HEK293 (cell line): ENCODE data around the gene VPS11.

Experiments
- CTCF ChIA-PET: fragments of 350-600 bp; formaldehyde crosslinking; extraction: SDS; loops from one replicate; lab custom pipeline; 2021; ENCODE audit warnings: antibody characterized with exemption; lab: Yijun Ruan, JAX
- POLR2A ChIA-PET: fragments of 300-600 bp; formaldehyde crosslinking; extraction: SDS; loops from one replicate; lab custom pipeline; 2020; ENCODE audit warnings: antibody characterized with exemption, inconsistent platforms; lab: Yijun Ruan, JAX
- H3K27ac ChIP-seq: fragments of 200-500 bp; sonication (Bioruptor generic); 2 replicates; pipeline ENCODE4 v1.5.1; 2014; ENCODE audit warnings: low read depth, low read length, control low read depth, inconsistent platforms; ENCODE audit errors: extremely low read depth
- H3K36me3 ChIP-seq, 2 experiments: fragments of 200-500 bp in 1 of 2; sonication (Bioruptor generic) in 1 of 2; 1 replicate in 1 of 2; 2 replicates in 1 of 2; pipeline ENCODE4 v1.5.1; 2014 to 2017; ENCODE audit warnings: inconsistent platforms in 2 of 2, low read length in 2 of 2; ENCODE audit not compliant: control insufficient read depth in 2 of 2, insufficient read depth in 1 of 2
- H3K4me1 ChIP-seq: fragments of 200-500 bp; sonication (Bioruptor generic); 2 replicates; pipeline ENCODE4 v1.5.1; 2014; ENCODE audit warnings: mild to moderate bottlenecking, low read length, inconsistent platforms; ENCODE audit not compliant: control insufficient read depth, insufficient read depth
- H3K4me3 ChIP-seq: 2 replicates; pipeline ENCODE4 v1.5.1; 2011; ENCODE audit warnings: low read depth, mild to moderate bottlenecking, control low read depth, low read length, moderate library complexity
- H3K9me3 ChIP-seq: fragments of 200-500 bp; sonication (Bioruptor generic); 2 replicates; pipeline ENCODE4 v1.5.1; 2014; ENCODE audit warnings: low read depth, low read length, inconsistent platforms; ENCODE audit not compliant: control insufficient read depth, insufficient read depth
- GLIS2 ChIP-seq: fragments of 450-650 bp; formaldehyde crosslinking; IDR thresholded peaks from 2 replicates; pipeline ENCODE4 v1.5.1; 2016; ENCODE audit warnings: missing biosample characterization, missing genetic modification characterization
- HOXD13 ChIP-seq: sonication (generic); formaldehyde crosslinking; IDR thresholded peaks from 2 replicates; pipeline ENCODE4 v1.8.0; 2022; ENCODE audit warnings: missing genetic modification reagents, borderline replicate concordance
- KLF16 ChIP-seq: fragments of 450-650 bp; formaldehyde crosslinking; IDR thresholded peaks from 2 replicates; pipeline ENCODE4 v1.5.1; 2017; ENCODE audit warnings: missing biosample characterization, missing genetic modification characterization
- KLF9 ChIP-seq: fragments of 450-650 bp; formaldehyde crosslinking; IDR thresholded peaks from 2 replicates; pipeline ENCODE4 v1.5.1; 2016; ENCODE audit warnings: missing biosample characterization, missing genetic modification characterization, low read depth
- OSR2 ChIP-seq: fragments of 450-650 bp; formaldehyde crosslinking; IDR thresholded peaks from 2 replicates; pipeline ENCODE4 v1.5.1; 2016; ENCODE audit warnings: missing biosample characterization, missing genetic modification characterization
- TCF7L2 ChIP-seq: IDR thresholded peaks from 2 replicates; pipeline ENCODE4 v1.6.1; 2011; ENCODE audit warnings: low read depth, mild to moderate bottlenecking, inconsistent platforms, low read length, moderate library complexity, borderline replicate concordance
- WT1 ChIP-seq: fragments of 450-650 bp; formaldehyde crosslinking; IDR thresholded peaks from 2 replicates; pipeline ENCODE4 v1.5.1; 2016; ENCODE audit warnings: missing biosample characterization, missing genetic modification characterization
- YY1 ChIP-seq: fragments of 450-650 bp; formaldehyde crosslinking; IDR thresholded peaks from 2 replicates; pipeline ENCODE4 v1.5.1; 2018; ENCODE audit warnings: missing biosample characterization, missing genetic modification characterization
- ZBTB48 ChIP-seq: fragments of 450-650 bp; formaldehyde crosslinking; IDR thresholded peaks from 2 replicates; pipeline ENCODE4 v1.5.1; 2016; ENCODE audit warnings: missing biosample characterization, missing genetic modification characterization
- ZEB2 ChIP-seq: fragments of 450-650 bp; formaldehyde crosslinking; IDR thresholded peaks from 2 replicates; pipeline ENCODE4 v1.5.1; 2016; ENCODE audit warnings: missing biosample characterization, missing genetic modification characterization
- ZFHX2 ChIP-seq: fragments of 450-650 bp; formaldehyde crosslinking; conservative IDR thresholded peaks from 2 replicates; pipeline ENCODE4 v1.5.1; 2016; ENCODE audit warnings: missing biosample characterization, missing genetic modification characterization
- ZNF169 ChIP-seq: fragments of 450-650 bp; formaldehyde crosslinking; IDR thresholded peaks from 2 replicates; pipeline ENCODE4 v1.5.1; 2016; ENCODE audit warnings: missing biosample characterization, missing genetic modification characterization
- ZNF2 ChIP-seq: fragments of 450-650 bp; formaldehyde crosslinking; IDR thresholded peaks from 2 replicates; pipeline ENCODE4 v1.5.1; 2016; ENCODE audit warnings: missing biosample characterization, missing genetic modification characterization
- ZNF24 ChIP-seq: fragments of 450-650 bp; formaldehyde crosslinking; IDR thresholded peaks from 2 replicates; pipeline ENCODE4 v1.5.1; 2016; ENCODE audit warnings: missing biosample characterization, missing genetic modification characterization
- ZNF266 ChIP-seq: fragments of 450-650 bp; formaldehyde crosslinking; IDR thresholded peaks from 2 replicates; pipeline ENCODE4 v1.5.1; 2016; ENCODE audit warnings: missing biosample characterization, missing genetic modification characterization, low read depth
- ZNF324 ChIP-seq: fragments of 450-650 bp; formaldehyde crosslinking; IDR thresholded peaks from 2 replicates; pipeline ENCODE4 v1.5.1; 2016; ENCODE audit warnings: missing biosample characterization, missing genetic modification characterization
- ZNF404 ChIP-seq: fragments of 450-650 bp; formaldehyde crosslinking; IDR thresholded peaks from 2 replicates; pipeline ENCODE4 v1.5.1; 2017; ENCODE audit warnings: missing biosample characterization, missing genetic modification characterization
- ZNF416 ChIP-seq: fragments of 450-650 bp; formaldehyde crosslinking; IDR thresholded peaks from 2 replicates; pipeline ENCODE4 v1.5.1; 2016; ENCODE audit warnings: missing biosample characterization, missing genetic modification characterization
- ZNF433 ChIP-seq: fragments of 450-650 bp; formaldehyde crosslinking; IDR thresholded peaks from 2 replicates; pipeline ENCODE4 v1.5.1; 2016; ENCODE audit warnings: missing biosample characterization, missing genetic modification characterization, low read depth
- ZNF510 ChIP-seq: fragments of 450-650 bp; formaldehyde crosslinking; IDR thresholded peaks from 2 replicates; pipeline ENCODE4 v1.5.1; 2018; ENCODE audit warnings: mild to moderate bottlenecking, missing genetic modification characterization, missing biosample characterization; ENCODE audit not compliant: insufficient replicate concordance
- ZNF530 ChIP-seq: fragments of 450-650 bp; formaldehyde crosslinking; IDR thresholded peaks from 2 replicates; pipeline ENCODE4 v1.5.1; 2016; ENCODE audit warnings: low read depth, missing biosample characterization, missing genetic modification characterization
- ZNF544 ChIP-seq: fragments of 450-650 bp; formaldehyde crosslinking; IDR thresholded peaks from 2 replicates; pipeline ENCODE4 v1.5.0; 2017; ENCODE audit warnings: missing biosample characterization, missing genetic modification characterization
- ZNF624 ChIP-seq: fragments of 450-650 bp; formaldehyde crosslinking; IDR thresholded peaks from 2 replicates; pipeline ENCODE4 v1.5.1; 2017; ENCODE audit warnings: missing biosample characterization, missing genetic modification characterization
- ZNF639 ChIP-seq: fragments of 450-650 bp; formaldehyde crosslinking; IDR thresholded peaks from 2 replicates; pipeline ENCODE4 v1.5.1; 2016; ENCODE audit warnings: missing biosample characterization, missing genetic modification characterization
- ZNF692 ChIP-seq: fragments of 450-650 bp; formaldehyde crosslinking; IDR thresholded peaks from 2 replicates; pipeline ENCODE4 v1.5.1; 2016; ENCODE audit warnings: missing biosample characterization, missing genetic modification characterization
- ZNF843 ChIP-seq: fragments of 450-650 bp; formaldehyde crosslinking; IDR thresholded peaks from 2 replicates; pipeline ENCODE4 v1.5.1; 2016; ENCODE audit warnings: missing biosample characterization, missing genetic modification characterization
- TF ChIP-seq, protein P1 (sequence below): fragments of 450-650 bp; formaldehyde crosslinking; conservative IDR thresholded peaks from 2 replicates; pipeline ENCODE4 v1.5.1; 2016; ENCODE audit warnings: low read depth, missing biosample characterization, missing genetic modification characterization
- TF ChIP-seq, protein P2 (sequence below): fragments of 450-650 bp; formaldehyde crosslinking; IDR thresholded peaks from 2 replicates; pipeline ENCODE4 v1.5.0; 2017; ENCODE audit warnings: missing biosample characterization, missing genetic modification characterization, borderline replicate concordance

VPS11 gene

GRCh38 chr11:119085437-119085847 is 17.8 kb downstream of the VPS11 start (continued):
- TF ChIP-seq ZNF639 (tag by site-specific recombination) (no peak), ZNF24 (tag by site-specific recombination) (no peak), ZBTB48 (no peak), ZNF404 (tag by site-specific recombination) (no peak), ZNF544 (tag by site-specific recombination) (no peak), ZNF510 (no peak), GLIS2 (tag by site-specific recombination) (no peak), YY1 (tag by site-specific recombination) (no peak), TCF7L2 (no peak), ZNF324 (tag by site-specific recombination) (no peak), ZEB2 (tag by site-specific recombination) (no peak), OSR2 (tag by site-specific recombination) (no peak), ZNF416 (no peak), ZNF433 (no peak), ZNF530 (tag by site-specific recombination) (no peak)

- Histone ChIP-seq H3K27ac (no peak overlapping the region), H3K4me1 (0 out of 2 replicates have a peak, but pooled peaks cover 3% of the 10 kb centered on the region), H3K9me3 (no peaks in the 10 kb centered on the region), H3K36me3 (peaks cover 0 to 43% of the 10 kb centered on the region in 2 experiments; a peak in 1 of 3 replicates), H3K4me3 (no peak overlapping the region)
- TF ChIP-seq ZNF266 (tag by site-specific recombination) (no peak), ZNF169 (tag by site-specific recombination) (no peak), HOXD13 (CRISPR knock-in tag) (no peak), WT1 (no peak), KLF16 (tag by site-specific recombination) (no peak), ZNF692 (tag by site-specific recombination) (no peak), ZFHX2 (tag by site-specific recombination) (no peak), KLF9 (tag by site-specific recombination) (no peak), ZNF2 (tag by site-specific recombination) (no peak), ZNF843 (tag by site-specific recombination) (no peak), ZNF624 (tag by site-specific recombination) (no peak)
- TF ChIP-seq, protein P1, sequence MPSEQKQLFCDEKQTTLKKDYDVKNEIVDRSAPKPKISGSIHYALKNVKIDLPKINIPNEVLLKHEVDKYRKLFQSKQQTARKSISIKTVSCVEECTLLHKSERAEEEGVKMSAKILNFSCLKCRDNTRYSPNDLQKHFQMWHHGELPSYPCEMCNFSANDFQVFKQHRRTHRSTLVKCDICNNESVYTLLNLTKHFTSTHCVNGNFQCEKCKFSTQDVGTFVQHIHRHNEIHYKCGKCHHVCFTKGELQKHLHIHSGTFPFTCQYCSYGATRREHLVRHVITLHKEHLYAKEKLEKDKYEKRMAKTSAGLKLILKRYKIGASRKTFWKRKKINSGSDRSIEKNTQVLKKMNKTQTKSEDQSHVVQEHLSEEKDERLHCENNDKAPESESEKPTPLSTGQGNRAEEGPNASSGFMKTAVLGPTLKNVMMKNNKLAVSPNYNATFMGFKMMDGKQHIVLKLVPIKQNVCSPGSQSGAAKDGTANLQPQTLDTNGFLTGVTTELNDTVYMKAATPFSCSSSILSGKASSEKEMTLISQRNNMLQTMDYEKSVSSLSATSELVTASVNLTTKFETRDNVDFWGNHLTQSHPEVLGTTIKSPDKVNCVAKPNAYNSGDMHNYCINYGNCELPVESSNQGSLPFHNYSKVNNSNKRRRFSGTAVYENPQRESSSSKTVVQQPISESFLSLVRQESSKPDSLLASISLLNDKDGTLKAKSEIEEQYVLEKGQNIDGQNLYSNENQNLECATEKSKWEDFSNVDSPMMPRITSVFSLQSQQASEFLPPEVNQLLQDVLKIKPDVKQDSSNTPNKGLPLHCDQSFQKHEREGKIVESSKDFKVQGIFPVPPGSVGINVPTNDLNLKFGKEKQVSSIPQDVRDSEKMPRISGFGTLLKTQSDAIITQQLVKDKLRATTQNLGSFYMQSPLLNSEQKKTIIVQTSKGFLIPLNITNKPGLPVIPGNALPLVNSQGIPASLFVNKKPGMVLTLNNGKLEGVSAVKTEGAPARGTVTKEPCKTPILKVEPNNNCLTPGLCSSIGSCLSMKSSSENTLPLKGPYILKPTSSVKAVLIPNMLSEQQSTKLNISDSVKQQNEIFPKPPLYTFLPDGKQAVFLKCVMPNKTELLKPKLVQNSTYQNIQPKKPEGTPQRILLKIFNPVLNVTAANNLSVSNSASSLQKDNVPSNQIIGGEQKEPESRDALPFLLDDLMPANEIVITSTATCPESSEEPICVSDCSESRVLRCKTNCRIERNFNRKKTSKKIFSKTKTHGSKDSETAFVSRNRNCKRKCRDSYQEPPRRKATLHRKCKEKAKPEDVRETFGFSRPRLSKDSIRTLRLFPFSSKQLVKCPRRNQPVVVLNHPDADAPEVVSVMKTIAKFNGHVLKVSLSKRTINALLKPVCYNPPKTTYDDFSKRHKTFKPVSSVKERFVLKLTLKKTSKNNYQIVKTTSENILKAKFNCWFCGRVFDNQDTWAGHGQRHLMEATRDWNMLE (tag by site-specific recombination), result no peak
- TF ChIP-seq, protein P2, sequence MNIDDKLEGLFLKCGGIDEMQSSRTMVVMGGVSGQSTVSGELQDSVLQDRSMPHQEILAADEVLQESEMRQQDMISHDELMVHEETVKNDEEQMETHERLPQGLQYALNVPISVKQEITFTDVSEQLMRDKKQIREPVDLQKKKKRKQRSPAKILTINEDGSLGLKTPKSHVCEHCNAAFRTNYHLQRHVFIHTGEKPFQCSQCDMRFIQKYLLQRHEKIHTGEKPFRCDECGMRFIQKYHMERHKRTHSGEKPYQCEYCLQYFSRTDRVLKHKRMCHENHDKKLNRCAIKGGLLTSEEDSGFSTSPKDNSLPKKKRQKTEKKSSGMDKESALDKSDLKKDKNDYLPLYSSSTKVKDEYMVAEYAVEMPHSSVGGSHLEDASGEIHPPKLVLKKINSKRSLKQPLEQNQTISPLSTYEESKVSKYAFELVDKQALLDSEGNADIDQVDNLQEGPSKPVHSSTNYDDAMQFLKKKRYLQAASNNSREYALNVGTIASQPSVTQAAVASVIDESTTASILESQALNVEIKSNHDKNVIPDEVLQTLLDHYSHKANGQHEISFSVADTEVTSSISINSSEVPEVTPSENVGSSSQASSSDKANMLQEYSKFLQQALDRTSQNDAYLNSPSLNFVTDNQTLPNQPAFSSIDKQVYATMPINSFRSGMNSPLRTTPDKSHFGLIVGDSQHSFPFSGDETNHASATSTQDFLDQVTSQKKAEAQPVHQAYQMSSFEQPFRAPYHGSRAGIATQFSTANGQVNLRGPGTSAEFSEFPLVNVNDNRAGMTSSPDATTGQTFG (tag by site-specific recombination), result no peak
- ChIA-PET POLR2A (interaction anchor here (0.6 to 3.6 kb wide), 5 partner anchors 8 to 345 kb away, joined by 3 to 65 read pairs (median 6); partner anchors contain the start of genes C2CD2L and VPS11), CTCF (interaction anchor here (0.6 to 0.7 kb wide), 3 partner anchors 27 to 300 kb away, joined by 3 to 5 read pairs (median 5); no protein-coding TSS in a partner anchor)
These were observed 19.5 kb downstream of the VPS11 start for GRCh38 chr11:119087123-119087522.
